ENCODE measurements around the gene FHOD3.

FHOD3 gene

GRCh38 chr18:36309436-36310391, 12.2 kb downstream of the FHOD3 start:
- TF ChIP-seq CTCF (IDR thresholded peaks at IDR 0.05; ENCODE audit: borderline replicate concordance, insufficient read depth, low read depth, low read length), result no peak
- H3K4me3 ChIP-seq (ENCODE audit: low read depth, low read length), result no peak overlapping the region

- H3K4me3 ChIP-seq (ENCODE audit: low read depth, low read length), result no peak overlapping the region
- no peak for TF ChIP-seq CTCF (IDR thresholded peaks at IDR 0.05; ENCODE audit: borderline replicate concordance, insufficient read depth, low read depth, low read length)
These were observed 13.6 kb downstream of the FHOD3 start for GRCh38 chr18:36311026-36311570.

- H3K4me3 ChIP-seq (ENCODE audit: low read depth, low read length), result no peak overlapping the region
- no peak for TF ChIP-seq CTCF (IDR thresholded peaks at IDR 0.05; ENCODE audit: borderline replicate concordance, insufficient read depth, low read depth, low read length)
These were observed 15.4 kb downstream of the FHOD3 start for GRCh38 chr18:36312806-36313395.

- no peak for TF ChIP-seq CTCF (IDR thresholded peaks at IDR 0.05; ENCODE audit: borderline replicate concordance, insufficient read depth, low read depth, low read length)
- no peak overlapping the region for H3K4me3 ChIP-seq (ENCODE audit: low read depth, low read length)
These were observed 16.6 kb downstream of the FHOD3 start for GRCh38 chr18:36314098-36314497.

- no peak overlapping the region for H3K4me3 ChIP-seq (ENCODE audit: low read depth, low read length)
- no peak for TF ChIP-seq CTCF (IDR thresholded peaks at IDR 0.05; ENCODE audit: borderline replicate concordance, insufficient read depth, low read depth, low read length)
These were observed 17.2 kb downstream of the FHOD3 start for GRCh38 chr18:36314754-36315153.

GRCh38 chr18:36315736-36316135, 18.2 kb downstream of the FHOD3 start:
- no peak overlapping the region for H3K4me3 ChIP-seq (ENCODE audit: low read depth, low read length)

More at GRCh38 chr18:36315736-36316135, 18.2 kb downstream of the FHOD3 start:
- TF ChIP-seq CTCF (IDR thresholded peaks at IDR 0.05; ENCODE audit: borderline replicate concordance, insufficient read depth, low read depth, low read length), result no peak

Data from GM12875 (cell line).